ENCODE results near the gene DDO. TPM values are rescaled to one million over a fixed set of nuclear protein-coding genes. Genes with fewer than 3 reads are reported as not detected.

DDO gene
- total RNA-seq, 6 experiments from 2014 or later, result 4.6 to 9.4 (median 6.4) TPM

DNA sequence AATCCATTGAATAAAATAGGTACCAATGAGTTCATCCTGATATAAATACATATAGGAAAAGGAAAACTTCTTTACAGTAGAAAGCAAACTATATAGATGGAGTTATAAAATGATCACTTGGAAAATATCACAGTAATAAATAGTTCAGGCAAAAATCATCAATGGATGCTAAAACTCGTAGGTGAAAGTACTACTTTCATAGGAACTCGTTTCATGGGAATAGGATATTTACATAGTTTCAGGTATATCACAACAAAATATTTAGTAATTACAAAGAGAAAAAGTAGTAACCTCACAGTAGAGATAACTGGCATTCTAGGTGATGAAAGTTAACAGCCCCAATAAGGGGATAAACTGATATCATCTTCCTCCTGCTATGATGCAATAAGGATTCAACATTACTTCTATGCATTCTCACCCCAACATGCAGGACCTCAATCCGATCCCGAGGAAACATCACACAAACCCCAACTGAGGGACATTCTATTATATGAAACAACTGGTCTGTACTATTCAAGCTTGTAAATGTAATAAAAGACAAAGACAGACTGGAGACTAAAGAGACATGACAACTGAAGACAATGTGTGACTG is 13.7 kb downstream of the DDO start:
- Histone ChIP-seq H3K27ac (no peak overlapping the region), H3K4me3 (no peak overlapping the region), H3K4me1 (no peaks in the 10 kb centered on the region), H3K9me3 (no peaks in the 10 kb centered on the region), H3K36me3 (peaks cover 0 to 10% (median 2%) of the 10 kb centered on the region in 4 donors), H3K27me3 (no peaks in the 10 kb centered on the region)
- TF ChIP-seq CTCF (IDR thresholded peaks at IDR 0.05) (no peak), POLR2A (IDR thresholded peaks at IDR 0.05) (no peak)
- intact Hi-C loops (cut with DNase I), result no loop called here
- DNase-seq, result no peak
- no peak for ATAC-seq
- 83% methylated on average over 4 of the region's 4 CpGs for WGBS (ENCODE audit: insufficient coverage, low coverage, low lambda C conversion rate, missing lambda C conversion rate)

GRCh38 chr6:110400208-110400607 is 15.2 kb downstream of the DDO start:
- WGBS (ENCODE audit: insufficient coverage, low coverage, low lambda C conversion rate, missing lambda C conversion rate), result 62% methylated on average over 5 of the region's 18 CpGs
- Histone ChIP-seq H3K4me3 (peak overlapping the region; percentile 8 to 36 (median 31)), H3K9me3 (no peaks in the 10 kb centered on the region), H3K27ac (no peak overlapping the region), H3K36me3 (peaks cover 0 to 10% (median 2%) of the 10 kb centered on the region in 4 donors), H3K4me1 (no peaks in the 10 kb centered on the region), H3K27me3 (no peaks in the 10 kb centered on the region)
- intact Hi-C loops (cut with DNase I), result no loop called here
- TF ChIP-seq CTCF (IDR thresholded peaks at IDR 0.05), result no peak
- TF ChIP-seq POLR2A (IDR thresholded peaks at IDR 0.05), result no peak
- ATAC-seq (peak in 1 of 4 donors; percentile 27), DNase-seq (no peak)

GRCh38 chr6:110399219-110400071 is 15.9 kb downstream of the DDO start:
- intact Hi-C loops (cut with DNase I), result loop anchor here in 1 of 2 donors (10.0 kb wide), 2 partner anchors 225 to 545 kb away; partner anchors contain the start of gene WASF1
- DNase-seq, result no peak

GRCh38 chr6:110398778-110399177 is 16.6 kb downstream of the DDO start:
- no peaks in the 10 kb centered on the region for H3K9me3 ChIP-seq
- intact Hi-C loops (cut with DNase I), result loop anchor here in 1 of 2 donors (10.0 kb wide), 2 partner anchors 224 to 544 kb away; partner anchors contain the start of gene WASF1
- 56% methylated on average over 2 of the region's 4 CpGs for WGBS (ENCODE audit: insufficient coverage, low coverage, low lambda C conversion rate, missing lambda C conversion rate)
- H3K27me3 ChIP-seq, result no peaks in the 10 kb centered on the region
- DNase-seq, result no peak
- peak in 2 of 4 donors; percentile 6 to 37 for ATAC-seq
- H3K4me3 ChIP-seq, result no peak overlapping the region
- no peaks in the 10 kb centered on the region for H3K4me1 ChIP-seq
- TF ChIP-seq CTCF (IDR thresholded peaks at IDR 0.05) (no peak), POLR2A (IDR thresholded peaks at IDR 0.05) (no peak)
- no peak overlapping the region for H3K27ac ChIP-seq
- H3K36me3 ChIP-seq, result no peaks in the 10 kb centered on the region

More at GRCh38 chr6:110399219-110400071, 15.9 kb downstream of the DDO start:
- no peak for TF ChIP-seq CTCF (IDR thresholded peaks at IDR 0.05)
- TF ChIP-seq POLR2A (IDR thresholded peaks at IDR 0.05), result no peak
- Histone ChIP-seq H3K4me3 (peak overlapping the region; percentile 8 to 36 (median 31)), H3K36me3 (peaks cover 0 to 6% (median under 1%) of the 10 kb centered on the region in 4 donors), H3K27me3 (no peaks in the 10 kb centered on the region), H3K9me3 (no peaks in the 10 kb centered on the region), H3K27ac (no peak overlapping the region), H3K4me1 (no peaks in the 10 kb centered on the region)
- ATAC-seq, result peak; percentile 43 to 66 (median 61)
- WGBS (ENCODE audit: insufficient coverage, low coverage, low lambda C conversion rate, missing lambda C conversion rate), result 41% methylated on average over 23 of the region's 43 CpGs
